Measurements from ENCODE around the gene LCN6.
"Not testable (repeated sequence)": the region's sequence is repeated elsewhere in the genome, so short reads cannot be mapped to it uniquely, and the experiment has no call there.

LCN6 gene

DNA sequence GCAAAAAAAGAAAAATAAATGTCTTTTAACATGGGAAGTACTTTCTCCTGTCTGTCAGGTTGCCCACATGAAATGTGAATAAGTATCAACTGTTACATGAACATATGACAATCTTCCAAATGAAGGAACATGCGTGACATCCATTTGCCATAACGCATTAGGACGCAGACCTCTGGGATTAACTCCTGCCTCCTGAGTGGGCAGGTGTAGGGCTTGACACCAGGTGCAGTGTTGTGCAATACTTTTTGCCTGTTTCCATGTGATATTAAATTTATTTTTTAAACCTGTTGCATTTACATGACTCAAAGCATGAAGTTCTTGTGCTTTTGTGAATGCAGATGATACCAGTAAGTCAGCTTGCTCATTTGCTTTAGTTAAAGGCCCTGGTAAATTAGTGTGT lies 34.1 kb upstream of the LCN6 start:
- DNase-seq, result no peak

DNA sequence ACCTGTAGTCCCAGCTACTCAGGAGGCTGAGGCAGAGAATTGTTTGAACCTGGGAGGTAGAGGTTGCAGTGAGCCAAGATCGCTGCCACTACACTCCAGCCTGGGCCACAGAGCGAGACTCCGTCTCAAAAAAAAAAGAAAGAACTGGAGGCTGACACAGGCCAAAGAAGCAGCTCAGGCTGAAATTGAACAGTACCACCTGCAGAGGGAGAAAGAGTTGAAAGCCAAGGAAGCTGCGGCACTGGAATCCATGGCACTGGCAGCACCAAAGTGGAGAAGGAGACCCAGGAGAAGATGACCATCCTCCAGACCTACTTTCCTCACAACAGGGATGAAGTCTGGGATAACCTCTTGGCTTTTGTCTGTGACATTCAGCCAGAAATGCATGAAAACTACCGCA lies 31.5 kb upstream of the LCN6 start:
- DNase-seq, result no peak

DNA sequence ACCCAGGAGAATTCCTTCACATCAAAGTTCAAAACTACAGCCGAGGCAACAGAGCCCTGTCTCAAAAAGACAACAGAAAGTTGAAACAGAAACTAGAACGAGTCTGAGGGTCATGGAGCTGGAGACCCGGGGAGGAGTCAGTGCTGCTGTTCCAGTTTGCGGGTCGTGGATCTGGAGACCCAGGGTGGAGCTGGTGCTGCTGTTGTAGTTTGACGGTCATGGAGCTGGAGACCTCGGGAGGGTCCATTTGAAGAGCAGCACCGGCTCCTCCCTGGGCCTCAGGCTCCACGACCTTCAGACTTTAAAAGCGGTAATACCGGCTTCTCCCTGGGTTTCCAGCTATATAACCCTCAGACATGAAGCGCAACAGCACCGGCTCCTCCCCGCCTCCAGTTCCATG lies 29.0 kb upstream of the LCN6 start:
- no peak for DNase-seq

GRCh38 chr9:136776947-136777346 lies 28.6 kb upstream of the LCN6 start:
- no peak for DNase-seq

DNA sequence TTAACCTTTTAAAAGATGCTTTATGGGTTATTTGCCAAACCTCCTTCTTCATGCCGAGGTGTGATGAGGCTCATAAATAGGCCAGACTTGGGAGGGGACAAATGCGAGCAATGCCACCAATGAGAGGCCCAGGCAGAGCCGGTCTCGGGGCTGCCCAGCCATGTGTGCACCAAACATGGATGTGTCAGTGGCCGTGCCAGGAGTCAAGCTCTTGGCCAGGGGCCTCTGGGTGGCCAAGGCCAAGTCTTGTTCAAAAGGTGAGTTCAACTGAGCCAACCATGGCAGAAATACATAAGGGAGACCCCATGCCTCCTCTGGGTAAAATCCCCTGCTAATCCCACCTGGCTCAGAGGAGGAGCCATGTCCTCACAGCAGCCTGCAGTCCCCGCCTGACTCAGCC lies 26.9 kb upstream of the LCN6 start:
- no peak for DNase-seq

DNA sequence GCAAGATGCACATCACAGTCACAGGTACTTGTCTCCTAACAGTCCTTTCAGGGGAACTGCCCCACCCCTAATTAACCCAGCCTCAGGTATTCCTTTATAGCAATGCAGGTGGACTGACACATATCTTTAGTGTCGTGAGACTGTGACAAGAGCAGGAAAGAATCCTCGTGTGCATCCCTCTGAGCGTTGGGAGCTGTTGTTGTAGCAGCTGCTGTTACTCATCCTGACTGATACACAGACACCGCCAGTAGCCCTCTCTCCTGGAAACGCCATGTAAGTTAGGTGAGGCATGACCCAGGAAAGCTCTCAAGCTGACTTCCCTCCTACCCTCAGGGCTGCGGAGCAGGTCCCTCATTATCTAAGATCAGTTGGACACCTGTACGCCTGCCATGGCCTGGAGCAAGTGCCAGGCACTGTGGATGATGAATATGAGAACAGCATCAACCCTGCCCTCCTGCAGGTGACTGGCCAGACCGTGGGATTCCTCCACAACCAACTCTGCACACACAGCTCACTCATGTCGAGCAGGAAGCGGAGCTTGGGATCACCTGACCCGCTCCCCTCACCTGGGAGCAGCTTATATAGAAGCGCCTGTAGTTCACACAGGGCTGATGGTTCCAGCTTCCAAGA lies 26.2 kb upstream of the LCN6 start:
- DNase-seq, result no peak

DNA sequence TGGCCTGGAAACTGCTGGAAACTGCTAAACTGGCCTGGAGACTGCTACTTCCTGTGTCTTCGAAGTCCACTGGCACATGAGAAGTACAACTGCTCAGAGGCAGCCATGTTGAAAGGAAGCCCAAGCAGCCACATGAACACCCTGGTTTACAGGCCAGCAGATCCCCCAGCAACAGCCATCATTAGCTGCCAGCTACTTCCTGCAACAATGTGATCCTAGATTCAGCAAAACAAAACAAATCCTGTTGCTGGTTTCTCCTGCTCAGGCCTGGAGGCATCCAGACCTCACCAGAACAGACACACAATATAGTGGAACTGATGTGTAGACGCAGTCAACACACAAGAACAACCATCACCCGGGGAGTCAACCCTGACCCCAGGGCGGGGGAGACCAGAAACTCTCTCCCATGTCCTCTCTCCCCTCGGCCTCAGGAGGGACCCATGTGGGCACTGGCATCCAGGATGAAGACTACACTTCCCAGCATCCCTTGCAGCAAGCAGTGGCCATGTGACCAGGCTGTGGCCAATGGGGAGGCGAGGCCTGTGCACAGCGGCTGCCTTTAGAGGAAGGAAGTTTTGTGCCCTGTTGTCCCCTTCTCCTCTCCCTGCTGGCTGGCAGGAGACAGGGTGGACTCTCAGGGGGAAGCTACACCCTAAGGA lies 25.2 kb upstream of the LCN6 start:
- DNase-seq, result no peak

GRCh38 chr9:136771907-136772415 lies 23.6 kb upstream of the LCN6 start:
- DNase-seq, result no peak

DNA sequence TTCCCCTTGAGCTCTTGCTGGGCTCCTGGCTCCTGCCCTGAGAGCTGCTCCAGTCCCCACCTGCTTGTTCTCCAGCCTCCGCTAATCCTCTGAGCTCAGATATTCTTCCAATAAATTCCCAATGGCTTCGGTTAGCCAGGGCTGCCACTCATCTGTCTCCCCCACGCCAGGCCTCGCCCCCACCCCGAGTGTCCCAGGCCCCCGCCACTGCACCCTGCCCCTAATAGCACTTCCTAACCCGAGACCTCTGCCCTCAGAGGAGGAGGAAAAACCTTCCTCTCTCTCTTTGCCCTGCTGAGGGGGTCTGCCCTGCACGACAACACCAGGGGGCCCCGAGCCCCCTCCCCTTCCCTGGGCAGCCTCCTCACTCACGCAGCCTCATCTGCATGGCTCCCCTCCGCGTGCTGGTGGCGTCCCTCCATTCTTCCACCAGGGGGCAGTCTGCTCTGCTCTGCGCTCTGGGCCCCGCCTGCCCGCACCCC lies 21.4 kb upstream of the LCN6 start:
- DNase-seq, result no peak

GRCh38 chr9:136766410-136767120 lies 18.2 kb upstream of the LCN6 start:
- DNase-seq, result not testable (repeated sequence)

GRCh38 chr9:136765745-136766409 lies 17.6 kb upstream of the LCN6 start:
- DNase-seq, result not testable (repeated sequence)

- no peak for DNase-seq
These were observed 16.7 kb upstream of the LCN6 start for GRCh38 chr9:136765041-136765440.

DNA sequence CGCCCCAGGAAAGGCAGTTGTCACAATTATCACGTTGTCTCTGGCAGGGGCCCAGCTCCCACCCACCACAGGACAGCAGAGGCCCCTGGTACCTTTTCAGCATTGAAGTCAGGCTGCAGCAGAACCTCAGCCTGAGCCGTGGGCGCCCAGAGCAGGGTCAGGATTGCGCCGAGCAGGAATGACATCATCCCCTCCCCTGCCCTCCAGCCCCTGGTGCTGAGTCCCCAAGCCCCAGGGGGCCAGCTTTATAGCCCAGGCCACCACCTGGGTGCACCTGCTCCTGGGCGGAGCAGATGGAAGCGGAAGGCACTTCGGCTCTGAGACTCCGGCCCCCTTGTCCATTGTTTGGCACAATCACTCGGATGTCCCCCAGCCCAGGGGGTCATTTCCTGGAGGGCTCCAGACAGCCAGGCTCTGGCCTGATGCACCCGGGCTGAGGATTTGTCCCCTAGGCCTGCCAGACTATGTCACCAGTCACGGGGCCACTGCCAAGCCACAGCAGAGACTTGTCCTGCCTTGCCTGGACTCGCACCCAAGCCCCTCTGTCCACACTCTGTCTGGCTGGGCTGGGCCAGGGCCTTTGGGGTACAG lies 16.1 kb upstream of the LCN6 start, which contains the start of gene LCN15:
Gene LCN15 (minus strand): TSS at position 218 of the 591 bp plus-strand sequence. CDS start 30 bp downstream, at position 188.
- no peak for DNase-seq

DNA sequence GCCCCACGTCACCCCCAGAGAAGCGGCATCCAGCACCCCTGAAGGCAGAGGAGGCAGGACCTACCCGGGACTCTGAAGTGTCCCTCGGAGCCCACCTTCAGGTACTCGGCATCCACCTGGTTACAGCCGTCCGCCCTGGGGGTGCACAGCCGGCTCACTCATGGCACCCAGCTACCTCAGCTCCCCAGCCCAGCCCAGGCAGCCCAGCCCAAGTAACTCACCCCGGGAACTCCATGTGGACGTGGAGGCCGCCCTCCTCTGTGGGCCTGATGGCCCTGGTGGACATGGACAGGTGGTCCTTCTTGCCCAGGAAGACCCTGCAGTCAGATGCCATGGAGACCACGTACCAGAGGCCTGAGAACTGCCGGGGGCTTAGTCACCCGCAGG lies 15.3 kb upstream of the LCN6 start:
- DNase-seq, result no peak

- DNase-seq, result no peak
These were observed 14.8 kb upstream of the LCN6 start for GRCh38 chr9:136762915-136763648.

- no peak for DNase-seq
These were observed 13.9 kb upstream of the LCN6 start for GRCh38 chr9:136762221-136762691.

DNA sequence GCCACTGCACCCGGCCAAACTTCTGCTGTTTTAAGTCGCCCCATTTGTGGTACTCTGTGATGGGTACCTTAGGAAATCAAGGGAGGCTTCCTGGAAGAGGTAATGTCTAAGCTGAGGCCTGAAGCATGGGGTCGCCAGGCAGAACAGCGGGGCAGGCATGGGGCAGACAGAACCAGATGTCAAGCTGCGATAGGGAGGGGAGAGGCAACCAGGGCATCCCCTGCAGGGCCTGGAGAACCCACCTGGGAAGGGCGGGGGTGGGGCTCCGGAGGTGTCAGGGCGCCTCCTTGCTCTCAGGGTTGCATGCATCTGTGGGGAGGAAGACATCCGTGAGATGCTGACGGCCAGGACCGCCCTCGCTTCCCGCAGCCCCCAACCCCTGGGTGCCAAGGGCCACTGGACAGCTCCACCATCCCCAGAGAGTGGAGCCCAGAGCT lies 13.2 kb upstream of the LCN6 start:
- DNase-seq, result no peak

DNA sequence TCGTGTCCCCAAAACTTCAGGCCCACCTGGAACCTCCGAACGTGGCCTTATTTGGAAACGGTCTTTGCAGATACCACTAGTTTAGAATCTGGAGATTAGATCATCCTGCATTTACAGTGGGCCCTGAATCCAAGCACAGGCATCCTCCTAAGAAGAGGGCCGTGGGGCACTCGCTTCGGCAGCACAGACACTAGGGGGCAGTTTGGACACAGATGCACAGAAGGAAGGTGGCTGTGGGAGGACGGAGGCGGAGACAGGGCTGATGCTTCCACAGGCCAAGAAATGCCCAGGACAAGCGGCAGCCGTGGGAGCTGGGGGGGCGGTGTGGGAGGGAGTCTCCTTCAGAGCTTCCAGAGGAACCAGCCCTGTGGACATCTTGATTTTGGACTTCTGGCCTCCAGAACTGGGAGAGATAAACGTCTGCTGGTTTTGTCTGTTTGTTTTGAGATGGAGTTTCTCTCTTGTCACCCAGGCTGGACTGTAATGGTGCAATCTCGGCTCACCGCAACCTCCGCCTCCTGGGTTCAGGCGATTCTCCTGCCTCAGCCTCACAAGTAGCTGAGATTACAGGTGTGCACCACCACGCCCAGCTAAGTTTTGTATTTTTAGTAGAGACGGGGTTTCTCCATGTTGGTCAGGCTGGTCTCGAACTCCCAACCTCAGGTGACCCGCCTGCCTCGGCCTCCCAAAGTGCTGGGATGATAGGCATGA lies 12.7 kb upstream of the LCN6 start:
- DNase-seq, result not testable (repeated sequence)

DNA sequence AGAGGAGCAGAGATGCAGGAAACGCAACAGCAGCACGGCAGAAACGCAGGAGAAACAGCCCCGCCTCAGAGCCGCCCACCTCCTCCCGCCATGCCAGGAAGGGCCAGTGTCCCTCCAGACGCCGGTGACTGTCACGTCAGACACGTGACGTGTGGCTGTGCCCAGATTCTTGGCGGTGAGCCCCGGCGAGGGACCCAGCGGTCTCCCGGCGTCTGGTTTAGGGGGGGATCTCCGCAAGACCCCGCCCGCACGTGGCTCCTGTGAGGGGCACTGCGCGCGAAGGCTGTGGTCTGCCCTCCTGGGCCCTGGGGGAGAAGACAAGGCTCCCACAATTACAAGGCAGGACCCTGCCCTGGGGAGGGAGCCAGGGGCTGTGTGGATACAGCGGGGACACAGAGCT lies 12.1 kb upstream of the LCN6 start:
- no peak for DNase-seq

DNA sequence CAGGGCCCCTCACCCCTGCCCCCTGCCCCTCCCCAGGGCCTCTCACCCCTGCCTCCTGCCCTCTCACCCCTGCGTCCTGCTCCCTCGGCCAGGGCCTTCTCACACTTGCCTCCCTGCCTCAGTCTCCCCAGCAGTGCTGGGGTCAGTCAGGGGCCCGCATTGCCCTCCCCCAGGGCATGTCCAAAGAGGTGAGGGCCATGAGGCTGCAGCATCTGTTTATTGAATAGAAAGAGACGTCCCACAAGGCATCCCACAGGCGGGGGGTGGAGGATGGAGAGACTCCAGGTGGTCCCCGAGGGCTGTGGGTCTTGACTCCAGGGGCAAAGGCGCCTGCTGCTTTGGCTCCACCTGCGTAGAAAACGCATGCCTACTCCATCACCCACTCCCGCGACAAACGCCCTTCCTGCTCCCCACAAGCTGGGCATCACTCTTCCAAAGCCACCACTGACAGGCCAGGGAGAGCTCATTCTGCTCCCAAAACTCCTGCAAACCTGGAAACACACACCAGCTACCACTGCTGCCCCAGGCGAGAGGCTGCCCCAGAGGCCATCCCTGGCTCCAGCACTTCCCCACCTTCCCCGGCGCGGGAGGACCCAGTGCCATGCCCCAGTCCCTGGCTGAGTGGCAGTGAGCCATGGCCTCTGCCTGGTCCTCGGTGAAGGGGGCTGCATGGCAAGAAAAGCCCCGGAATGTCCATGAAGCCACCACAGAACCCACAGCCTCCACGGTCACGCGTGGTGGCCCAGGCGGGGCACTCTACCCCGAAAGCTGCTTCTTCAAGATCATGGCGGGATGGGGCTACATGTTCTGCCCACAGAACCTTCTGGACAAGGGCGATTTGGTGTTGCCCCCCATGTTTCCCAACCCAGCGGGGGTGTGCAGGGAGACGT lies 11.4 kb upstream of the LCN6 start:
- no peak for DNase-seq
